IPS-20b (cell line): ENCODE data around the gene PAX7.

Experiments used
- H3K27ac ChIP-seq: one replicate; pipeline ENCODE4 v1.5.1; 2013; ENCODE audit warnings: low read length
- H3K27me3 ChIP-seq: 2 replicates; pipeline ENCODE4 v1.6.1; 2013; ENCODE audit warnings: mild to moderate bottlenecking, low read length, inconsistent platforms; ENCODE audit not compliant: insufficient read depth
- H3K36me3 ChIP-seq: 2 replicates; pipeline ENCODE4 v1.6.1; 2013; ENCODE audit warnings: low read depth, mild to moderate bottlenecking, inconsistent platforms, low read length, moderate library complexity; ENCODE audit not compliant: insufficient read depth
- H3K4me1 ChIP-seq: 2 replicates; pipeline ENCODE4 v1.6.1; 2013; ENCODE audit warnings: mild to moderate bottlenecking, control low read depth, inconsistent platforms, low read length, moderate library complexity; ENCODE audit not compliant: insufficient read depth
- H3K4me3 ChIP-seq: 2 replicates; pipeline ENCODE4 v1.5.1; 2013; ENCODE audit warnings: mild to moderate bottlenecking, low read length, inconsistent platforms
- H3K9ac ChIP-seq: 2 replicates; pipeline ENCODE4 v1.6.1; 2013; ENCODE audit warnings: low read depth, mild to moderate bottlenecking, inconsistent platforms, low read length, moderate library complexity
- H3K9me3 ChIP-seq: 2 replicates; pipeline ENCODE4 v1.6.1; 2013; ENCODE audit warnings: mild to moderate bottlenecking, low read depth, low read length, inconsistent platforms; ENCODE audit not compliant: insufficient read depth

Gene PAX7

GRCh38 chr1:18652791-18653190, 22.1 kb downstream of the PAX7 start:
- H3K36me3 ChIP-seq = no peaks in the 10 kb centered on the region
- H3K9ac ChIP-seq = no peak overlapping the region
- peaks cover 1% of the 10 kb centered on the region; the same call in 1 of the 2 replicates for H3K9me3 ChIP-seq
- H3K27ac ChIP-seq = no peak overlapping the region
- peaks cover 63% of the 10 kb centered on the region for H3K4me1 ChIP-seq
- peaks cover 99% of the 10 kb centered on the region for H3K27me3 ChIP-seq
- H3K4me3 ChIP-seq = 0 out of 2 replicates have a peak overlapping the region, but pooled peaks have one; percentile 28

- H3K27ac ChIP-seq = no peak overlapping the region
- H3K27me3 ChIP-seq = peaks cover 99% of the 10 kb centered on the region
- H3K36me3 ChIP-seq = no peaks in the 10 kb centered on the region
- peak overlapping the region; percentile 13; the same call in 1 of the 2 replicates for H3K4me3 ChIP-seq
- no peaks in the 10 kb centered on the region for H3K9me3 ChIP-seq
- peaks cover 68% of the 10 kb centered on the region for H3K4me1 ChIP-seq
- H3K9ac ChIP-seq = peak overlapping the region; percentile 1; the same call in 1 of the 2 replicates
Measured at GRCh38 chr1:18653367-18653766, 22.7 kb downstream of the PAX7 start.

- Histone ChIP-seq H3K9me3 (no peaks in the 10 kb centered on the region), H3K4me1 (peaks cover 69% of the 10 kb centered on the region), H3K27ac (no peak overlapping the region), H3K9ac (peak overlapping the region; percentile 1; the same call in 1 of the 2 replicates), H3K27me3 (peaks cover 99% of the 10 kb centered on the region), H3K36me3 (no peaks in the 10 kb centered on the region), H3K4me3 (peak overlapping the region; percentile 13; the same call in 1 of the 2 replicates)
Measured at GRCh38 chr1:18653916-18654315, 23.3 kb downstream of the PAX7 start.

- H3K27ac ChIP-seq = no peak overlapping the region
- H3K9me3 ChIP-seq = no peaks in the 10 kb centered on the region
- H3K27me3 ChIP-seq = peaks cover 99% of the 10 kb centered on the region
- H3K9ac ChIP-seq = no peak overlapping the region
- peaks cover 62% of the 10 kb centered on the region for H3K4me1 ChIP-seq
- no peak overlapping the region for H3K4me3 ChIP-seq
- no peaks in the 10 kb centered on the region for H3K36me3 ChIP-seq
Measured at GRCh38 chr1:18654599-18654998, 24.0 kb downstream of the PAX7 start.

GRCh38 chr1:18657506-18658201, 27.0 kb downstream of the PAX7 start:
- no peaks in the 10 kb centered on the region for H3K36me3 ChIP-seq
- H3K4me3 ChIP-seq = no peak overlapping the region
- no peak overlapping the region for H3K27ac ChIP-seq
- H3K27me3 ChIP-seq = peaks cover 90% of the 10 kb centered on the region
- peaks cover 38% of the 10 kb centered on the region for H3K4me1 ChIP-seq
- H3K9me3 ChIP-seq = no peaks in the 10 kb centered on the region
- H3K9ac ChIP-seq = no peak overlapping the region

- Histone ChIP-seq H3K36me3 (no peaks in the 10 kb centered on the region), H3K9me3 (no peaks in the 10 kb centered on the region), H3K27me3 (peaks cover 82% of the 10 kb centered on the region)
Measured at GRCh38 chr1:18658831-18659230, 28.2 kb downstream of the PAX7 start.

GRCh38 chr1:18661404-18662285, 31.0 kb downstream of the PAX7 start:
- H3K4me3 ChIP-seq = no peak overlapping the region
- no peaks in the 10 kb centered on the region for H3K36me3 ChIP-seq
- H3K4me1 ChIP-seq = peaks cover 14% of the 10 kb centered on the region; the same call in 1 of the 2 replicates
- peaks cover 67% of the 10 kb centered on the region for H3K27me3 ChIP-seq
- H3K9me3 ChIP-seq = no peaks in the 10 kb centered on the region
- no peak overlapping the region for H3K9ac ChIP-seq
- H3K27ac ChIP-seq = no peak overlapping the region

More at GRCh38 chr1:18658831-18659230, 28.2 kb downstream of the PAX7 start:
- Histone ChIP-seq H3K4me1 (peaks cover 26% of the 10 kb centered on the region), H3K27ac (no peak overlapping the region), H3K4me3 (no peak overlapping the region), H3K9ac (no peak overlapping the region)

GRCh38 chr1:18662286-18662639, 31.6 kb downstream of the PAX7 start:
- Histone ChIP-seq H3K9me3 (no peaks in the 10 kb centered on the region), H3K4me3 (no peak overlapping the region), H3K4me1 (peaks cover 12% of the 10 kb centered on the region; the same call in 1 of the 2 replicates), H3K9ac (no peak overlapping the region), H3K27me3 (peaks cover 67% of the 10 kb centered on the region), H3K27ac (no peak overlapping the region), H3K36me3 (no peaks in the 10 kb centered on the region)

- Histone ChIP-seq H3K4me3 (no peak overlapping the region), H3K36me3 (no peaks in the 10 kb centered on the region), H3K27me3 (peaks cover 31% of the 10 kb centered on the region), H3K9me3 (no peaks in the 10 kb centered on the region), H3K9ac (no peak overlapping the region), H3K4me1 (no peaks in the 10 kb centered on the region), H3K27ac (no peak overlapping the region)
Measured at GRCh38 chr1:18666317-18666920, 35.8 kb downstream of the PAX7 start.

GRCh38 chr1:18667333-18667732, 36.7 kb downstream of the PAX7 start:
- Histone ChIP-seq H3K4me1 (no peaks in the 10 kb centered on the region), H3K27me3 (peaks cover 29% of the 10 kb centered on the region), H3K27ac (no peak overlapping the region)

GRCh38 chr1:18668046-18668445, 37.4 kb downstream of the PAX7 start:
- Histone ChIP-seq H3K27ac (no peak overlapping the region), H3K9ac (no peak overlapping the region), H3K9me3 (no peaks in the 10 kb centered on the region), H3K27me3 (peaks cover 31% of the 10 kb centered on the region), H3K4me3 (no peak overlapping the region), H3K4me1 (no peaks in the 10 kb centered on the region), H3K36me3 (no peaks in the 10 kb centered on the region)

More at GRCh38 chr1:18667333-18667732, 36.7 kb downstream of the PAX7 start:
- no peaks in the 10 kb centered on the region for H3K36me3 ChIP-seq
- no peak overlapping the region for H3K9ac ChIP-seq
- no peak overlapping the region for H3K4me3 ChIP-seq
- no peaks in the 10 kb centered on the region for H3K9me3 ChIP-seq
